ENCODE data around the gene MTAP. TPM values are rescaled to one million over a fixed set of nuclear protein-coding genes. Genes with fewer than 3 reads are reported as not detected.

The MTAP gene
- total RNA-seq, 1 experiment from 2014 or later = not detected

DNA sequence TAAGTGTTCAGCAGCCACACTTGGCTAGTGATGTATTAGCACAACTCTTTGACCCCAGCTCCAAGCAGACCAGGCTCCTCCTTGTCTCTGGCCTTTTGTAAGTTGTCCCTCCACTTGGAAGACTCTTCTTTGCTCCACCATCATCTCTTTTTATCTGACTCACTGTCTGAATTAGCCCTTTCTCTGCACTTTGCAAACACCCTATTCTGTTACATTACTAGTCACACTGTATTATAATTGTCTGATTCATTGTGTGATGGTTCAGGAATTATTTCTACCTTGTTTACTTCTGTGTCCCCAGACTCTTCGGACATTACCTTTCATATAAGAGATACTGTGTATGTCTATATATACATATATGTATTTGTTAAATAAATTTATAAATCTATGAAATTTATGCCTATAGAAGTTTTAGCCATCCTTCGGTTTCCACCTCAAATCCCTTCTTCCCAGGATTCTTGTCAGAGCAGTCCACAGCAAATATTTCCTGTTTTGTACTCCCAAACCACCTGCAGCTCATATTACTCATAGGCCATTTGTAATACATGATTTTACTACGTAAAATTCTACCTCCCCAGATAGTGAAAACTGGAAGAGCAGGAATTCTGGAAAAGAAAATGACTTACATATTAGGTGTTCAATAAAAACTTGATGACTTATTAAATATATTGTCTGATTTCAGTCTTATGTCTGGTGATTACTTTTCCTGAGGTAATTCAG, 69.0 kb downstream of the MTAP start:
- H3K27me3 Mint-ChIP-seq (ENCODE audit: insufficient read depth, unreplicated experiment) = no peaks in the 10 kb centered on the region
- no peak overlapping the region for H3K4me3 Mint-ChIP-seq (ENCODE audit: unreplicated experiment)
- no peaks in the 10 kb centered on the region for H3K4me1 Mint-ChIP-seq (ENCODE audit: insufficient read depth, unreplicated experiment)
- H3K36me3 Mint-ChIP-seq (ENCODE audit: insufficient read depth, unreplicated experiment) = no peaks in the 10 kb centered on the region
- no peak overlapping the region for H3K27ac Mint-ChIP-seq (ENCODE audit: low read depth, unreplicated experiment)
- H3K9me3 Mint-ChIP-seq (ENCODE audit: unreplicated experiment) = no peaks in the 10 kb centered on the region
- CTCF ChIA-PET = no interaction called here
- TF ChIP-seq, protein P1, sequence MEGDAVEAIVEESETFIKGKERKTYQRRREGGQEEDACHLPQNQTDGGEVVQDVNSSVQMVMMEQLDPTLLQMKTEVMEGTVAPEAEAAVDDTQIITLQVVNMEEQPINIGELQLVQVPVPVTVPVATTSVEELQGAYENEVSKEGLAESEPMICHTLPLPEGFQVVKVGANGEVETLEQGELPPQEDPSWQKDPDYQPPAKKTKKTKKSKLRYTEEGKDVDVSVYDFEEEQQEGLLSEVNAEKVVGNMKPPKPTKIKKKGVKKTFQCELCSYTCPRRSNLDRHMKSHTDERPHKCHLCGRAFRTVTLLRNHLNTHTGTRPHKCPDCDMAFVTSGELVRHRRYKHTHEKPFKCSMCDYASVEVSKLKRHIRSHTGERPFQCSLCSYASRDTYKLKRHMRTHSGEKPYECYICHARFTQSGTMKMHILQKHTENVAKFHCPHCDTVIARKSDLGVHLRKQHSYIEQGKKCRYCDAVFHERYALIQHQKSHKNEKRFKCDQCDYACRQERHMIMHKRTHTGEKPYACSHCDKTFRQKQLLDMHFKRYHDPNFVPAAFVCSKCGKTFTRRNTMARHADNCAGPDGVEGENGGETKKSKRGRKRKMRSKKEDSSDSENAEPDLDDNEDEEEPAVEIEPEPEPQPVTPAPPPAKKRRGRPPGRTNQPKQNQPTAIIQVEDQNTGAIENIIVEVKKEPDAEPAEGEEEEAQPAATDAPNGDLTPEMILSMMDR (IDR thresholded peaks at IDR 0.05; ENCODE audit: unreplicated experiment) = no peak
- POLR2A ChIA-PET = no interaction called here
- no TSS peak for BruUV-seq (replicated peaks)
- intact Hi-C loops (cut with micrococcal nuclease) = no loop called here
- no peak for DNase-seq (ENCODE audit: unreplicated experiment)

DNA sequence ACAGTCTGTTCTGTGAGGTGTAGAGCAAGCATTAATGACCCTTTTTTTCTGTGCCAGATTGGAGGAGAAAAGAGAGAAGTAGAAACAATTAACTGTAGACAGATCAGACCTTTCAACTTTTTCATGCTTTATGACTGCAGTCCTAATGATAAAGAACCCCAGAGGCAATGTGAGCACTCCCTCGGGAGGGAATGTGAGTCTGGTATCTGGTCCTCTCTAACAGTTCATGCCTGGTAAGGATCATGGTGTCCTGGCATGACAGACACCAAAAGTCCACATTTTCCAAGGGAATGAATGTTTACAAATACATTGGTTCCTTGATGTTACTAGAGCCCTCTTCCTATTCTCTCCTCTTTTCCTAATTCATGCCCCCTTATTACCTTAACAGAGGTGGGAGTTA, 70.3 kb downstream of the MTAP start:
- Mint-ChIP-seq H3K9me3 (ENCODE audit: unreplicated experiment) (no peaks in the 10 kb centered on the region), H3K27me3 (ENCODE audit: insufficient read depth, unreplicated experiment) (no peaks in the 10 kb centered on the region), H3K36me3 (ENCODE audit: insufficient read depth, unreplicated experiment) (no peaks in the 10 kb centered on the region), H3K4me3 (ENCODE audit: unreplicated experiment) (no peak overlapping the region), H3K27ac (ENCODE audit: low read depth, unreplicated experiment) (no peak overlapping the region), H3K4me1 (ENCODE audit: insufficient read depth, unreplicated experiment) (no peaks in the 10 kb centered on the region)
- ChIA-PET POLR2A (no interaction called here), CTCF (no interaction called here)
- DNase-seq (ENCODE audit: unreplicated experiment) = no peak
- TF ChIP-seq, protein P1 (IDR thresholded peaks at IDR 0.05; ENCODE audit: unreplicated experiment) = no peak
- BruUV-seq (replicated peaks) = no TSS peak
- intact Hi-C loops (cut with micrococcal nuclease) = no loop called here

DNA sequence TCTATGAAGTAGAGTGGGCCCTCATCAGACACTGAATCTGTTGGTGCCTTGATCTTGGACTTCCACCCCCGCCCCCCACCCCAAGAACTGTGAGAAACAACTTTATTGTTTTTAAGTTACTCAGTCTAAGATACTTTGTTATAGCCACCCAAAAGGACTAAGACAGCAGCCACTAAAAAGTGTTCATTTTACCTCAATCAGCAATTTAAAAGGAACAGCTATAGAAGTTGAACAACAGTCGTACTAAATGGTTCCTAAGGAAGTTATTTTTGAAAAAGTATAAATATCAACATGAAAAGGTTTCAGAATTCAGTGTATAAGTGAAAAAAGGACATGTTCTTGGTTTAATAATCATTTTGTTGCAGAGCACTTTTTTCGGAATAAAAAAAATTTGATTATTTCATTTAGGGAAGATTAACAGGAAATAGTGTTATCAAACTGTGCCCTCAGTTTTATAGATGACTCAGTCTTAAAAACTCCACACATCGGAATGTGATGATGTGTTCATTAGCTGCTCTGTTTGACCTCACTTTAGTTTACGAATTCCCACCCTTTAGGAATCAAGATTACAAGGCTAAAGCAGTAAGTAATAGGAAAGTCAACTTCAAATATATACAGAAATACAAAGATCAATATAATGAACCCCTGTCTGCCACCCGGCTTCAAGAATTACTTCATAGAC, 71.2 kb downstream of the MTAP start:
- intact Hi-C loops (cut with micrococcal nuclease) = no loop called here
- Mint-ChIP-seq H3K27me3 (ENCODE audit: insufficient read depth, unreplicated experiment) (no peaks in the 10 kb centered on the region), H3K4me3 (ENCODE audit: unreplicated experiment) (no peak overlapping the region), H3K4me1 (ENCODE audit: insufficient read depth, unreplicated experiment) (no peaks in the 10 kb centered on the region), H3K36me3 (ENCODE audit: insufficient read depth, unreplicated experiment) (no peaks in the 10 kb centered on the region), H3K9me3 (ENCODE audit: unreplicated experiment) (no peaks in the 10 kb centered on the region), H3K27ac (ENCODE audit: low read depth, unreplicated experiment) (no peak overlapping the region)
- DNase-seq (ENCODE audit: unreplicated experiment) = no peak
- POLR2A ChIA-PET = no interaction called here
- TF ChIP-seq, protein P1 (IDR thresholded peaks at IDR 0.05; ENCODE audit: unreplicated experiment) = no peak
- CTCF ChIA-PET = no interaction called here
- BruUV-seq (replicated peaks) = no TSS peak

DNA sequence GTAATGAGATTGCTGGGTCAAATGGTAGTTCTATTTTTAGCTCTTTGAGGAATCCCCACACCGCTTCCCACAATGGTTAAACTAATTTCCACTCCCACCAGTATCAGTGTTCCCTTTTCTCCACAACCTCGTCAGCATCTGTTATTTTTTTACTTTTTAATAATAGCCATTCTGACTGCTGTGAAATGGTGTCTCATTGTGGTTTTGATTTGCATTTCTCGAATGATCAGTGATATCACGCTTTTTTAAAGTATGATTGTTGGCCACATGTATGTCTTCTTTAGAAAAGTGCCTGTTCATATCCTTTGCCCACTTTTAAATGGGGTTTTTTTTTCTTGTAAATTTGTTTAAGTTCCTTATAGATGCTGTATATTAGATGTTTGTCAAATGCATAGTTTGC, 73.5 kb downstream of the MTAP start:
- DNase-seq (ENCODE audit: unreplicated experiment) = no peak
- ChIA-PET POLR2A (no interaction called here), CTCF (no interaction called here)
- H3K27me3 Mint-ChIP-seq (ENCODE audit: insufficient read depth, unreplicated experiment) = no peaks in the 10 kb centered on the region
- no peak overlapping the region for H3K27ac Mint-ChIP-seq (ENCODE audit: low read depth, unreplicated experiment)
- no peaks in the 10 kb centered on the region for H3K9me3 Mint-ChIP-seq (ENCODE audit: unreplicated experiment)
- H3K4me3 Mint-ChIP-seq (ENCODE audit: unreplicated experiment) = no peak overlapping the region
- intact Hi-C loops (cut with micrococcal nuclease) = no loop called here
- no peaks in the 10 kb centered on the region for H3K36me3 Mint-ChIP-seq (ENCODE audit: insufficient read depth, unreplicated experiment)
- no TSS peak for BruUV-seq (replicated peaks)
- no peaks in the 10 kb centered on the region for H3K4me1 Mint-ChIP-seq (ENCODE audit: insufficient read depth, unreplicated experiment)
- TF ChIP-seq, protein P1 (IDR thresholded peaks at IDR 0.05; ENCODE audit: unreplicated experiment) = no peak

Measured in MCF 10A (cell line).